Uterus (tissue), 2 donors: ENCODE measurements around the gene LCE3D.

Source experiments
- POLR2A ChIP-seq, 2 donors: fragments of 450-650 bp; IDR thresholded peaks; one replicate each; pipeline ENCODE4 v1.6.1; 2016; ENCODE audit warnings: antibody characterized with exemption in 2 of 2, mild to moderate bottlenecking in 1 of 2, moderate library complexity in 1 of 2
- TF ChIP-seq, protein P1 (sequence below), 4 experiments: fragments of 200-600 bp in 2 of 4; fragments of 450-650 bp in 2 of 4; sonication (generic) in 2 of 4; IDR thresholded peaks; one replicate each; pipeline ENCODE4 v1.5.1; 2016 to 2019; ENCODE audit warnings: antibody characterized with exemption in 4 of 4, mild to moderate bottlenecking in 2 of 4, moderate library complexity in 1 of 4

DNA sequence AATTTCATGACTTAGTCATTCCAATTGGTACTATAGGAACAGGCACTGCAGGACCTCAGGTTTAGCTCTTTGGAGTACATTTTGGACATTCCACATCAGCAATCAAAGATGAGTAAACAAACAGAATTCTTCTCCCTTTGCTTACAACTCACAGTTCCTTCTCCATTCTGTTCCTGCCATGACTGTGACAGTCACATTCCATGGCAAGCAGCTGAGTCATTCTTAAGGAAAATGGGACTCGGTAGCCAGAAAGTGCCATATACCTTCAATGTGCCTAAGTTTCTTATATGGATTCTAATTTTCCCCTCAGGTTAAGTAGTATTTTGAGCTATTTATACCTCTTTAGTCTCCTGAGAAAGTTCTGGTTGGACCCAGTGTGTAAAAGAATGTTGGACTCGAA lies 40.4 kb downstream of the LCE3D start:
- TF ChIP-seq, protein P1, sequence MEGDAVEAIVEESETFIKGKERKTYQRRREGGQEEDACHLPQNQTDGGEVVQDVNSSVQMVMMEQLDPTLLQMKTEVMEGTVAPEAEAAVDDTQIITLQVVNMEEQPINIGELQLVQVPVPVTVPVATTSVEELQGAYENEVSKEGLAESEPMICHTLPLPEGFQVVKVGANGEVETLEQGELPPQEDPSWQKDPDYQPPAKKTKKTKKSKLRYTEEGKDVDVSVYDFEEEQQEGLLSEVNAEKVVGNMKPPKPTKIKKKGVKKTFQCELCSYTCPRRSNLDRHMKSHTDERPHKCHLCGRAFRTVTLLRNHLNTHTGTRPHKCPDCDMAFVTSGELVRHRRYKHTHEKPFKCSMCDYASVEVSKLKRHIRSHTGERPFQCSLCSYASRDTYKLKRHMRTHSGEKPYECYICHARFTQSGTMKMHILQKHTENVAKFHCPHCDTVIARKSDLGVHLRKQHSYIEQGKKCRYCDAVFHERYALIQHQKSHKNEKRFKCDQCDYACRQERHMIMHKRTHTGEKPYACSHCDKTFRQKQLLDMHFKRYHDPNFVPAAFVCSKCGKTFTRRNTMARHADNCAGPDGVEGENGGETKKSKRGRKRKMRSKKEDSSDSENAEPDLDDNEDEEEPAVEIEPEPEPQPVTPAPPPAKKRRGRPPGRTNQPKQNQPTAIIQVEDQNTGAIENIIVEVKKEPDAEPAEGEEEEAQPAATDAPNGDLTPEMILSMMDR (IDR thresholded peaks at IDR 0.05) = no peak
- TF ChIP-seq POLR2A (IDR thresholded peaks at IDR 0.05) = no peak
